Parathyroid adenoma (tissue), 2 donors: ENCODE results near the gene S100A16.

Experiments
- H2AFZ ChIP-seq: fragments of 300-600 bp; sonication (generic); one replicate; pipeline ENCODE4 v1.7.0; 2017; ENCODE audit warnings: antibody characterized with exemption, mild to moderate bottlenecking
- H3K27ac ChIP-seq: fragments of 300-600 bp; sonication (generic); one replicate; pipeline ENCODE4 v1.7.0; 2017
- H3K27me3 ChIP-seq: fragments of 300-600 bp; sonication (generic); one replicate; pipeline ENCODE4 v1.7.0; 2017; ENCODE audit warnings: low read length; ENCODE audit not compliant: control insufficient read depth, insufficient read depth
- H3K36me3 ChIP-seq: fragments of 300-600 bp; sonication (generic); one replicate; pipeline ENCODE4 v1.7.0; 2017; ENCODE audit warnings: low read length; ENCODE audit not compliant: control insufficient read depth, insufficient read depth
- H3K4me1 ChIP-seq: fragments of 300-600 bp; sonication (generic); one replicate; pipeline ENCODE4 v1.7.0; 2017; ENCODE audit warnings: control low read depth
- H3K4me2 ChIP-seq: fragments of 300-600 bp; sonication (generic); one replicate; pipeline ENCODE4 v1.7.0; 2017; ENCODE audit warnings: low read length
- H3K4me3 ChIP-seq: fragments of 300-600 bp; sonication (generic); one replicate; pipeline ENCODE4 v1.7.0; 2017; ENCODE audit warnings: low read depth, low read length
- H3K79me2 ChIP-seq: fragments of 300-600 bp; sonication (generic); one replicate; pipeline ENCODE4 v1.7.0; 2017; ENCODE audit warnings: control low read depth
- H3K9ac ChIP-seq: fragments of 300-600 bp; sonication (generic); one replicate; pipeline ENCODE4 v1.7.0; 2017; ENCODE audit warnings: mild to moderate bottlenecking
- H3K9me3 ChIP-seq: fragments of 300-600 bp; sonication (generic); one replicate; pipeline ENCODE4 v1.7.0; 2017; ENCODE audit warnings: low read length; ENCODE audit not compliant: control insufficient read depth
- TF ChIP-seq, protein P1 (sequence below): fragments of 300-600 bp; sonication (generic); IDR thresholded peaks from one replicate; pipeline ENCODE4 v1.7.0; 2017; ENCODE audit warnings: antibody characterized with exemption, mild to moderate bottlenecking
- donor health status: primary hyperparathyroidism.

S100A16 gene

DNA sequence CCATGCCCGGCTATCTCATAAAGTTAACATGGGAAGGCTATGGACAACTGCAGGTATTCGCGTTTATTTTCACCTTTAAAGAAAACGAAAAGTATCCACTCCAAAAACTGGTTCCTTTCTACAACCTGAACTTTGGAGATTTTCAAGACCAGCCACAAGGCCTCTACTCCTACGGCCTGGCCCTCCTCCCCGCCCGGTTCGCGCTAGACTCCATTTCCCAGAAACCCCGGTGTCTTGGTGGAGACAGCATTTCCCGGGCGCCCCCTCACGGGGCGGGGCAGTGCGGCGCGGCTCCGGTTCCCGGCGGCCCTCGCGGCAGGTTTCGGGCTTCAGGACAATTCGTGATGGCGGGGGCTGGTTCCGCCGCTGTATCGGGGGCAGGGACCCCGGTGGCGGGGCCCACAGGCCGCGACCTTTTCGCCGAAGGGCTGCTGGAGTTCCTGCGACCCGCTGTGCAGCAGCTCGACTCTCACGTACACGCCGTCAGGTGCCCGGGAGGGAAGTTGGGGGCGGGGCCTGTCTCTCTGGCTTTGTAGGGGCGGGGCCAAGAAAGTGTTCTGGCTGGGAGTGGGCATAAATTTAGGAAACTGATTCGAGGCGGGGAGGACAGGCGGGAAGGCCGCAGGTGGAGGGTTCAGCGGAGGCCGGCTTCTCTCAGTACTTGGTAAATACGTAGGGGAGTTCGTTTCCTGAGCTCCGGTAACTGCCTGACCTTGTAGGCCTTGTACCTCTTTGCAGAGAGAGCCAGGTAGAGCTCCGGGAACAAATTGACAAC is 45.6 kb upstream of the S100A16 start, which contains the start of gene SNAPIN:
SNAPIN (plus strand) TSS at position 304 of the 775 bp plus-strand sequence; CDS start at position 345, 41 bp downstream.
- H2AFZ ChIP-seq, result peak within 1 kb of the TSS; percentile 86
- H3K9me3 ChIP-seq, result no peaks in the 10 kb centered on the region
- H3K9ac ChIP-seq, result peak within 1 kb of the TSS; percentile 11
- peak within 1 kb of the TSS; percentile 88 for H3K27ac ChIP-seq
- no peaks in the 10 kb centered on the region for H3K27me3 ChIP-seq
- H3K36me3 ChIP-seq, result no peaks in the 10 kb centered on the region
- TF ChIP-seq, protein P1, sequence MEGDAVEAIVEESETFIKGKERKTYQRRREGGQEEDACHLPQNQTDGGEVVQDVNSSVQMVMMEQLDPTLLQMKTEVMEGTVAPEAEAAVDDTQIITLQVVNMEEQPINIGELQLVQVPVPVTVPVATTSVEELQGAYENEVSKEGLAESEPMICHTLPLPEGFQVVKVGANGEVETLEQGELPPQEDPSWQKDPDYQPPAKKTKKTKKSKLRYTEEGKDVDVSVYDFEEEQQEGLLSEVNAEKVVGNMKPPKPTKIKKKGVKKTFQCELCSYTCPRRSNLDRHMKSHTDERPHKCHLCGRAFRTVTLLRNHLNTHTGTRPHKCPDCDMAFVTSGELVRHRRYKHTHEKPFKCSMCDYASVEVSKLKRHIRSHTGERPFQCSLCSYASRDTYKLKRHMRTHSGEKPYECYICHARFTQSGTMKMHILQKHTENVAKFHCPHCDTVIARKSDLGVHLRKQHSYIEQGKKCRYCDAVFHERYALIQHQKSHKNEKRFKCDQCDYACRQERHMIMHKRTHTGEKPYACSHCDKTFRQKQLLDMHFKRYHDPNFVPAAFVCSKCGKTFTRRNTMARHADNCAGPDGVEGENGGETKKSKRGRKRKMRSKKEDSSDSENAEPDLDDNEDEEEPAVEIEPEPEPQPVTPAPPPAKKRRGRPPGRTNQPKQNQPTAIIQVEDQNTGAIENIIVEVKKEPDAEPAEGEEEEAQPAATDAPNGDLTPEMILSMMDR, result peak; percentile 9
- H3K79me2 ChIP-seq, result peaks cover 4% of the 10 kb centered on the region
- H3K4me2 ChIP-seq, result peak within 1 kb of the TSS; percentile 80
- peak within 1 kb of the TSS; percentile 87 for H3K4me3 ChIP-seq
- H3K4me1 ChIP-seq, result no peaks in the 10 kb centered on the region

DNA sequence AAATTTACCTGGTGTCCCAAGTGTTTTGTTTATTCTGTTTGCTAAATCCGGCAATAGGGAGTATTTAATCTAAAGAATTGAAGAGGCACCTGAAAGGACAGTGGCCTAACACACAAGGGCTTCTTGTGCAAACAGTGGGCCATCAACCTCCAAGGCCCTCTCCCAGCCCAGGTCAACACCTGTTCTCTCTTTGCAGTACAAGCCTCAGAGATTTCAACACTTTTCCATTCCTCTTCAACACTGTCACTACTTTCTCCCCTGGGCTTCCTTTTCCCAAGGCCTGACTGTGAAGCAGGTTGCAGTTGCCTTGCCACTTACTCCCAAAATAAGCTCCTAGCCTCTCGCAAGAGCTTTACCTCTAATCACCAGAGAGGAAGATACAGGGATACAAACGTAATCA is 42.4 kb upstream of the S100A16 start:
- Histone ChIP-seq H3K27ac (no peak overlapping the region), H3K4me2 (no peak overlapping the region)
- TF ChIP-seq, protein P1, result no peak

DNA sequence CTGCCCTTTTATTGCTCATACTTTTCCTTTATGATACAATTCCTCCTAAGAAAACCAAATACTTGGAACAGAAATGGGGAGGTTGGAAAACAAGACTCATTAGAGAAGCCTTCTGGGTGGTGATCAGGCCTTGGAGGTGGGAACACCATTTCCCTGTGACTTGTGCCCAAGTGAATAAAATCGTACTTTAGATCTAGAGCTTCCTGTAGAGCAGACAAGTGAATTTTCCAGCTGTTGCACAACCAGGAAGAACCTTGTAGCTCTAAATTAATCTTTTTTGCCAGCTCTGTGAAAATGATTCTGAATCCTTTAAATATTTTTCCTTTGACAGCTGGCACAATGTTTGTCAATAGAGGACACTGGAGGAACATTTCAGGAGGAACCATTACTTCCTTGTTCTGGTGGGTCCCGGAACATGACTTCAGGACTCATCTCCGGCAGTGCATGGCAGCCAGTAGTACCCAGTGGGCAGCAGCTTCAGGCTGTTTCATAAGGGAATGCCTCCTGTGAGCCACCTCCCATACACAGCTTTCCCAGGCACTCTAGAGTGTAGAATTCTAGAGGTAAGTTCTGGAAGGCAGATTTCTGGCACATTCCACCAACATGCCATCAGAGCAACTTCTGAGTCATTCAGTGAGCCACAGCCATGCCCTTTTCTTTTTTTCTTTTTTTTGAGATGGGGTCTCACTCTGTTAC is 40.0 kb upstream of the S100A16 start:
- Histone ChIP-seq H3K27ac (no peak overlapping the region), H2AFZ (peak overlapping the region; percentile 41), H3K9ac (no peak overlapping the region), H3K27me3 (no peaks in the 10 kb centered on the region), H3K36me3 (no peaks in the 10 kb centered on the region), H3K4me3 (no peak overlapping the region), H3K4me1 (peaks cover 5% of the 10 kb centered on the region), H3K4me2 (no peak overlapping the region), H3K79me2 (no peaks in the 10 kb centered on the region), H3K9me3 (no peaks in the 10 kb centered on the region)
- TF ChIP-seq, protein P1, result no peak

More for the DNA sequence above, 42.4 kb upstream of the S100A16 start:
- Histone ChIP-seq H3K27me3 (no peaks in the 10 kb centered on the region), H3K4me1 (no peaks in the 10 kb centered on the region), H2AFZ (no peak overlapping the region), H3K36me3 (no peaks in the 10 kb centered on the region), H3K9ac (no peak overlapping the region), H3K79me2 (peaks cover 4% of the 10 kb centered on the region), H3K9me3 (no peaks in the 10 kb centered on the region), H3K4me3 (no peak overlapping the region)

DNA sequence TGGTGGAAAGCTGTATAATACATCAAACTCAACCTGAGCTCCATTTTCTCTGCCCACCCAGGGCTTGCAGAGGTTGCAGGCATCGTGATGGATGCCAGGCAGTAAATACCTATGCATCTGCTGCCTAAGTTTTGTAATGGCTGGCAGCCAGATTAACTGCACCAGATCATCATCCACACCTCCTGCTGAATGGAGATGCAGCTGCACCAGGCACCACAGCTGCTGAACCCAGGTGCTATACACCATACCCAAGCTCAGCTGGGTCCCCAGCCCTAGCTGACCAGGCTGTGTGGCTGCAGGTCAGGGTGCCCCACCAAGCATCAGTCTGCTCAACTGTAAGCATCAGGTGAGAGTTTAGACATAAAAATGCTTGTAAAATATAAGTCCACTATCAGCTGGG is 38.8 kb upstream of the S100A16 start:
- H2AFZ ChIP-seq, result no peak overlapping the region
- H3K27me3 ChIP-seq, result no peaks in the 10 kb centered on the region
- no peak overlapping the region for H3K9ac ChIP-seq
- TF ChIP-seq, protein P1, result no peak
- H3K4me1 ChIP-seq, result peaks cover 5% of the 10 kb centered on the region
- H3K27ac ChIP-seq, result no peak overlapping the region
- no peaks in the 10 kb centered on the region for H3K36me3 ChIP-seq
- H3K4me3 ChIP-seq, result no peak overlapping the region
- H3K4me2 ChIP-seq, result no peak overlapping the region
- H3K9me3 ChIP-seq, result no peaks in the 10 kb centered on the region
- no peaks in the 10 kb centered on the region for H3K79me2 ChIP-seq
